NK-92 (cell line): Measurements from ENCODE around the gene TLE6.
"Not testable (repeated sequence)": the region's sequence is repeated elsewhere in the genome, so short reads cannot be mapped to it uniquely, and the experiment has no call there.

Source experiments
- DNase-seq: peaks from one replicate; lab custom pipeline; 2025; ENCODE audit not compliant: unreplicated experiment; lab: John Stamatoyannopoulos, UW

TLE6 gene

DNA sequence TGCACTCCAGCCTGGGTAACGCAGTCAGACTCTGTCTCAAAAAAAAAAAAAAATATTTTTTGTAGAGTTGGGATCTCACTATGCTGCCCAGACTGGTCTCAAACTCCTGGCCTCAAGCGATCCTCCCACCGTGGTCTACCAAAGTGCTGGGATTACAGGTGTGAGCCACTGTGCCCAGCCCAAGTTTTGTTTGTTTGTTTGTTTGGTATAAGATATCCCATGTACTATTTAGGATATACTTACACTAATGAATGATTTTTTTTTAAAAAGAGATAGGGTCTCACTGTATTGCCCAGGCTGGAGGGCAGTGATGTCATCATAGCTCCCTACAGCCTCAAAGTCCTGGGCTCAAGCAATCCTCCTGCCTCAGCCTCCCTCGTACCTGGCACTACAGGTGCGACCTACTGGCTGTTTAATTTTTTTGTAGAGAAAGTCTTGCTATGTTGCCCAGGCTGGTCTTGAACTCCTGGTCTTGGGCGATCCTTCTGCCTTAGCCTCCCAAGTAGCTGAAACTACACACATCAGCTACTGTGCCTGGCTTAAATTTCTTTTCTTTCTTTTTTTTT is 24.0 kb downstream of the TLE6 start:
- no peak for DNase-seq

DNA sequence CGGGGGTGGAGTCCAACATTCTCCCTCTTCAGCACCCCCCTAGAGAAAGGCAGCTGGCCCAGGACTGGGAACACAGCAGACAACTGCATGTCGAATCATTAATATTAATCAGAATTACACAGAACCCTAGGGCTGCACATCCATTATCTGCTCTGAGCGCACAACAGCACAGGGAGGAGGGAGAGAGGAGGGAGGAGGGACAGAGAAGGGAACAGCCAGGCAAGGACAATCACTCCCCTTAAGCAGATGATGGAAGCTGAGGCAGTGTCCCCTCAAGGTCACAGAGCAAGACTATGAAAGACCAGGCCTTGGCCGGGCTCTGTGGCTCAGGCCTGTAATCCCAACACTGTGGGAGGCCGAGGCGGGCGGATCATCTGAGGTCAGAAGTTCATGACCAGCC is 25.7 kb downstream of the TLE6 start:
- DNase-seq, result no peak

DNA sequence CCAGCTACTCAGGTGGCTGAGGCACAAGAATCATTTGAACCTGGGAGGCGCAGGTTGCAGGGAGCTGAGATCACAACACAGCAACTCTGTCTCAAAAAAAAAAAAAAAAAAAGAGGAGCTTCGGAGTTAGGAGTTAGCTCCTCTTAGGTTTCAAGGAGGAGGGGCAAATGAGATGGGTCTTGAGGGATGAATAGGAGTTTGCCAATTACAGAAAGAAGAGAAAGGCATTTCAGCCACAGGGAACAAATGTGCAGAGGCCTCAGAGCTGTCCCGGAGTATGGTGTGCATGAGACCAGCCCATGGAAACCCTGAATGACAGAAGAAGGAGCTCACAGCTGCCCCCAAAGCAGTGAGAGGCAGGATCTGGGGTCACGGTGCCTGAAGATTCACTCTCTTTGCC is 27.2 kb downstream of the TLE6 start:
- DNase-seq, result no peak

DNA sequence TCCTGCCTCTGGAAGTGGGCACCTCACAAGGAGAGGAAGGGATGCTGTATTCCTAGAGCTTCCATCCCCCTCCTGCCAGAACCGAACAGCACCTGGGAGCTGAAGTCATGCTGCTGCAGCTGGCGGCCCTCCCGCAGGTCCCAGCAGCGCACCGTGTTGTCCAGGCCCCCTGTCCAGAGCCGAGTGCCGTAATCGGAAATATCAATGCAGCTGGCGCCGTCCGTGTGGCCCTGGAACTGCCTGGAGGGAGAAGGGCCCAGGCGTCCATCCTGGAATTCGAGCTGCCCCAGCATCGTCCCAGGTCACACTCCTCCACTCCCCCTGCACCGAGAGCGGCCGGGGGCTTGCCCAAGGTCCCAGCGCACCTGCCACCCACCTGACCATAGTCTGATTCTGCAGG is 28.0 kb downstream of the TLE6 start:
- DNase-seq, result no peak

DNA sequence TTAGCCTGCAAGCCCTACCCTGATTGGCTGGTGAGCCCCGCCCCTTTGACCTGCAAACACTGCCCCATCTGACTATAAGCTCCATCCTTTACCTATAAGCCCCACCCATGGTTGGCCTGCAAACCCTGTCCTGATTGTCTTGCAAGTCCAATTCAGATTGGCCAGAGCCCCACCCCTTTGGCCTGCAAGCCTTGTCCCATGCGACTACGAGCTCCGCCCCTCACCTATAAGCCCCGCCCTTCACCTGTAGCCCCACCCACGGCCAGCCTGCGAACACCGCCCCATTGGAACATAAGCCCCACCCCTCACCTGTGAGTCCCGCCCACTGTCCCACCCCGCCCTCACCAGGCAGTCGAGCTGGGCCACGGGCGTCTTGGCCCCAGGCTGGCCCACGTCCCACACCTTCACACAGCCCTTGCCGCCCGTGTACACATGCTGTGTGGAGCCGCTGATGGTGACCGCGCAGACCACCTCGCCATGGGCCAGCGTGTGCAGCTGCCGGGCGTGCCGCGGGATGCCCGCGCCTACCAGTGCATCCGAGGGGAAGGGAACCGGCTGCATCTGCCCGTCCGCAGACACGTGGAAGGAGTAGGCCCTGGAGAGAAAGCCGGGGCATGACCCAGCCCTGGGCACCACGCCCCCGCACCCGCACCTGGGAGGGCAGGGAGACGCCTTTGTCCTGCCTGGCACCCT is 28.9 kb downstream of the TLE6 start:
- DNase-seq, result no peak

DNA sequence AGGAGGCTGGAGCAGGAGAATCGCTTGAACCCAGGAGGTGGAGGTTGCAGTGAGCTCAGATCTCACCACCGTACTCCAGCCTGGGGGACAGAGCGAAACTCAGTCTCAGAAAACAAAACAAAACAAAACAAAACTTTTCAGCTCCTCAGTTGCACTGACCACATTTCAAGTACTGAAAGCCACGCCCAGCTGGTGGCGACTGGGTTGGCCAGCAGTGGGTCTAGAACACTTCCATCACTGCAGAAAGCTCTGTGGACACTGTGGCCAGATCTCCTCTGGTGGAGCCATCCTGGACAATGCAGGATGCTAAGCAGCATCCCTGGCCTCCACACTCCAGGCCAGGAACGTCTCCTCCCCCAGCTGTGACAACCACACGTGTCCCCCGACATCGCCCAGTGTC is 30.6 kb downstream of the TLE6 start:
- no peak for DNase-seq

DNA sequence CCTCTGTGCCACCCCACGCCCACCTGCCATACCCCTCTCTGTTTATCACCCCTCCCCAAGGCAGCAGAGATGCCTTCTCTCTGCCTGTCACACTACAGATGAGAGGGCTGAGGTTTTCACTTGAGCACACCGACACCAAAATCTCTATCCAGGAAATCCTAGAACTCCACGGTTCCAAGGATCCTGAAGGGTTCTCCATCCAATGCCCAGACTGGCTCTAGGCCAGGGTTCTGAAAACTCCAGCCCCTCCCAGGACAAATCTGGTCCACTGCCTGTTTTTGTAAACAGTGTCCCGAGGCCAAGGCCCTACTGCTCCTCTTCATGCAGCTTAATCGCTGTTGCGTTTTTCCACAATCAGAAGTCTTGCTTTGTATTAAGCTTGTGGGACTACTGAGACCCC is 31.6 kb downstream of the TLE6 start:
- DNase-seq, result no peak

DNA sequence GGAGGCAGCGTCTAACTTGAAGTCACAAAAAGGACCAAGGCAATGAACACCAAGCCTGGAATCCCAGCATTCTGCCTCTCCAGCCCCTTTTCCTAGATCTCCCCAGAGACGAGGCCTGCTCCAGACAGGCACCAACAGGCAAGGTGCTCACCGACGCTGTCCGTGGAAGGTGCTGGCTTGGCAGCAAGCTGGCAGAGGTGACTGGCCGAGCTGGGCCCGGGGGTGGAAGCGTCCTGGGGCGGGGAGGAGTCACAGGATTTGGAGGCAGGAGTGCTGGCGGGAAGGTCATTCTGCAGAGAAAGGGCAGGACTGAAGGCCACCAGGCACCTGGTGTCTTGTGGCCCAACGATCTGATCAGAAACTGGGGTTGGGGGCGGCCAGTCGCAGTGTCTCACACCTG is 33.5 kb downstream of the TLE6 start:
- DNase-seq, result no peak

DNA sequence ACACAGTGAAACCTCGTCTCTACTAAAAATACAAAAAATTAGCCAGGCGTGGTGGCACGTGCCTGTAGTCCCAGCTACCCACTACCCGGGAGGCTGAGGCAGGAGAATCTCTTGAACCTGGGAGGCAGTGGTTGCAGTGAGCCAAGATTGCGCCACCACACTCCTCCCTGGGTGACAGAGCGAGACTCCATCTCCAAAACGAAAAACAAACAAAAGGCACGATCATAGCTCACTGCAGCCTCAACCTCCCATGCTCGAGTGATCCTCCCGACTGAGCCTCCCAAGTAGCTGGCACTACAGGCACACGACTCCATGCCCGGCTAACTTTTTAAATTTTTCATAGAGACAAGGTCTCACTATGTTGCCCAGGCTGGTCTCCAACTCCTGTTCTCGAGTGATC is 34.7 kb downstream of the TLE6 start:
- DNase-seq, result not testable (repeated sequence)

DNA sequence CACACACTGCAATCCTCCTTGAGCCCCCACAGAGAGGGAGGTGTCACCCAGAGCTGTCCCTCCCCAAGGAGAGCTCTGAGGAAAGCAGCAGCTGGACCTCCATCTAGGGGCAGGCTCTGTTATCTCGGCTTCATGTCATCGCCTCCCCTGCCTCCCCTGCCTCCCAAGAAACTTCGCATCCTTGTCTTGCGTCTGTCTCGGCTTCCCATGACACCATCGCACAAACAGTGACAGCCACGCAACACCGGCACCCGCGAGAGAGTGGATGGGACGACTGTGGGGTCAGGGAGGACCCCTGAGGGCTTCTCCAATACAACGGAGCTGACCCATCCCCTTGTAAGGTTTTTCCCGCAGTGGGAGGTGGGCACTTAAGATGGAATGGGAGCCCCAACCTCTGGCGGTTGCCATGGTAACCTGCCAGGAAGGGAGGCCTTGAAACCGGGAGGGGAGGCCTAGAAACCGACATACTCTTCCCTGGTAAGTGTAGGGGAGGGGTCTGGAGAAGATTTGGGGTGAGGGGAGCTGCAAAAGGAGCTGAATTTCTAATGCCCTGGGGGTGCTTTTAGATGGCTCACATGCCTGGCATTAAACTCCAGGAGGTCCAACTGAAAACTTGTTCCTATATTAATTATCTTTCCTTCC is 35.4 kb downstream of the TLE6 start:
- DNase-seq, result no peak

DNA sequence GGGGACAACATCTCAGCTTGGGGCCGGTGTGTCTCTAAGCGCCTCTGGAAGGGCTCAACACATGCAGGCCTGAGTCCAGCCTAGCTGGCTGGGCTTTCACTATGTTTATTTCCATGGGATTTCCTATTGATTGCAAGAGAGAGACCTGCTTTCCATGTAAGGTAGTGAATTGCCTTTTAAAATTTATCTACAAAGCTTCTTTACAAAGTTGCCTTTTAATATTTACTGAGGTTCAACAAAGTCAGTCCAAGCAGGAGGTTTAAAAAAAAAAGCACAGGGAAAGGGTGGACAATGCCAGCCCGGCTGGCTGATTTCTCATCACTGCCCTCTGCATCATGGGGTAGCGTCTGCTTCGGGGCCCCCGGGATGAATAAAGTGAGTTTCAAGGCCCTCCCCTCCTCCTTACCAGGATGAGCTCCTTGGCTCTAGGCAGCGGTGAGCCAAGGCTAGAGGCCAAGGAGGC is 35.9 kb downstream of the TLE6 start:
- no peak for DNase-seq

DNA sequence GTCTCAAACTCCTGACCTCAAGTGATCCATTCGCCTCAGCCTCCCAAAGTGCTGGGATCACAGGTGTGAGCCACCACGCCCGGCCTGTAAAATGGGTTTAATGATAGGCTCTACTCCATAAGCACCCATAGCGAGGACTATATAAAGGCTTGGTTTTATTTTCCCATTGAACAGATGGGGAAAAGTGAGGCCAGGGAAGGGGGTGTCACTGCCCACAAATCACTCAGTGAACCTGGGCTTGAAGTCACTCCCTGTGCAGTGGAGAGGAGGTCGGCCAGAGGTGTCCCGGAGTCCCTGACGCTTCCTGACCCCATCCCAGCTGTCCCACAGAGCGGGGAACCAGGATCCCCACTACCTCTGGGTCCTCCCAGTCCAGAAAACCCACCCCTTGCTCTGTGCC is 36.8 kb downstream of the TLE6 start:
- no peak for DNase-seq

DNA sequence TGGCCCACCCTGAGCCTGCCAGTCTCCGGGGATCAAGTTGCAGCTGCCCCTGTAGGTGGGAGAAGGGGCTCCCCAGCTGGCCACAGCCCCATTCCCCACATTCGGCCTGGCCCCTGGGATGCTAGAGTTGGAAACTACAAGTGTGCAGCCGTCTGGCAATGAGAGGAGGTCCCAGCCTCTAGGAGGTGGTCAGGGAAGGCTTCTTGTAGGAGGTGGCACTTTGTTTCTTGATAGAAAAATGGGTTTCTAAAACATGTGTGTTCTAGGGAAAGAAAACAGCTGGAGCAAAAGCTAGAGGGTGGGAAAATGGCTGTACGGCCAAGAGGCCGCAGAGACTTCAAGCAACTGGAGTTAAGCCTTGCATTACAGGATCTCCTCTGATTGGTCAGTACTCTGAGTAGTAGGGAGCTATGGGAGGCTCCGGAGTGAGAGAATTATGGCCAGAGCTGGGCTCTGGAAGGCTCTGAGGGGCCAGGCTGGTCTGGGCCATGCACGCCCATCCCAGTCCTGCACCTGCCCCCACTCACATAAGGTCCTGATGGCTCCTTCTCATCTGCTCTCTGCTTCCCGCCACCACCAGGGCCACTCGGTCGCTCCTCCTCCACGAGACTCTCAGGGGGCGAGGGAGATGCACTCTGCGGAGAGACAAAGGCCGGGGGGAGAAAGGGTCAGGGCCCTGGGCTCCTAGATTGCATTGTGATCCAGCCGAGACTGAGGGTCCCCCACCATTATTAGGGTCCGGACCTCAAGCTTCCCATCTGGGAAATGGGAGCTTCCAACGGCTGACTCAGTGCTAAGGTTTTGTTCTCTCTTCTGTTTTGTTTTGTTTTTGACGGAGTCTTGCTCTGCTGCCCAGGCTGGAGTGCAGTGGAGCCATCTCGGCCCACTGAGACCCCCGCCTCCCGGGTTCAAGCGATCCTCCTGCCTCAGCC is 38.0 kb downstream of the TLE6 start:
- DNase-seq, result no peak

DNA sequence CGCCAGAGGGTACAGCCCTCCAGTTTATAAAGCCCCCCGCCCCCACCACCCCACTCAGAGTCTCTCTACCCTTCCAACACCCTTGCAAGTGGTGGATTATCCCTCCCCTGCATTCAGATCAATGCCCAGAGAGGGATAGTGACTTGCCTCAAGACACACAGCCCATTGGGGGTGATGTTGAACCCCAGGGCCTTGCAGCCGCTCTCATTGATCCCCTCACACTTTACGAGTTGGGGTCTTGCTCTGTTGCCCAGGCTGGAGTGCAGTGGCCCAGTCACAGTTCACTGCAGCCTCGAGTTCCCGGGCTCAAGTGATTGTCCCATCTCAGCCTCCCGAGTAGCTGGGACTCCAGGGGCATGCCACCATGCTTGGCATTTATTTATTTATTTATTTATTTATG is 40.6 kb downstream of the TLE6 start:
- no peak for DNase-seq

DNA sequence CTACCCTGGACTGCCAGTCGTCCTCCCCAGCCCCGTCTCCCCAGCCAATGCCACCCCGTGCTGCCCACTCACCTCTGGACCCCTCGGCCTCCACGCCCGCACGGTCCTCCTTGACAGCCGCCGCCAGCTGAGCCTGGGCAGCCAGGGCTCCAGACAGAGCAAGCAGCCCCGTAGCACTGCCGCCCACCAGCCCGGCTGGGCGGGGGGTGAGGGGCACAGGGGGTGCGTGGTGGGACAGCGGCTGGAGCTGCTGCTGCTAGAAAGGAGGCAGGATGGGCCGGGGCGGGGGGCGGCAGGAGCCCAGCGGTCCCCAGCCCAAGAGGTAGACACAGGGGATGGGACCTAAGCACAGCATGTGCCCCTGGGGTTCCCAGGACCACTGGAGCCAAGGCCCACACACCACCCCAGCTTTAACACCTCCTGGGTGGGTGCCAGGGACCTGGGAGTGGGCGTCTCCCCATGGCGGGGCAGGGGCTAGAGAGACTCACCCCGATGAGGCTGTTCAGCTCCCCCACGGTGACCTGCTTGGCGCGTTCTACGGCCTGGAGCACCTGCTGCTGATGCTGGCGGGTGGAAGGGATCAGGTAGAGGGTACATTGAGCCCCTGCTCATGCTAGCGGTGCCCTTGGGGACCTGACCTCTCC is 42.0 kb downstream of the TLE6 start:
- no peak for DNase-seq

DNA sequence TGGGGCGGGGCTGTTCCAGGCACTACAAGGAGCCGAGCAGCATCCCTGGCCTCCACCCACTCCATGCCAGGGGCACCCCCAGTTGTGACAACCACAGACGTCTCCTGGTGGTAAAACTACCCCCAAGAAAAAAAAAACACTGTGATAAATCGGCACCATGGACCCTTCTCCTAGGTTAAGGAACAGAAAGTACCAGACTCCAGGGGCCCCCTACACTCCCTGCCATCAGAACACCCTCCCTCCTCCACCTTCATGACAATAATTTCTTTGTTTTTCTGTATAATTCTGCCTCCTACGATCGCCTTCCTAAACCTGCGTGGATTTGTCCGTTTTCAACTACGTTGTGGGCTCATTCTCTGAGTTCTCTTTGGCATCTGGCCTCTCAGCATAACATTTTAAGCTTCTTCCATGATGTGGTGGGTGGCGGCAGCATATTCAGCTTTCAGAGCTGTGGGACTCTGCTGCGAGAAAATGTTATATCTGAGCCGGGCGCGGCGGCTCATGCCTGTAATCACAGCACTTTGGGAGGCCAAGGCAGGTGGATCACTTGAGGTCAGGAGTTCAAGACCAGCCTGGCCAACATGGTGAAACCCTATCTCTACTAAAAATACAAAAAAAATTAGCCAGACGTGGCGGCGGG is 43.1 kb downstream of the TLE6 start:
- DNase-seq, result no peak

DNA sequence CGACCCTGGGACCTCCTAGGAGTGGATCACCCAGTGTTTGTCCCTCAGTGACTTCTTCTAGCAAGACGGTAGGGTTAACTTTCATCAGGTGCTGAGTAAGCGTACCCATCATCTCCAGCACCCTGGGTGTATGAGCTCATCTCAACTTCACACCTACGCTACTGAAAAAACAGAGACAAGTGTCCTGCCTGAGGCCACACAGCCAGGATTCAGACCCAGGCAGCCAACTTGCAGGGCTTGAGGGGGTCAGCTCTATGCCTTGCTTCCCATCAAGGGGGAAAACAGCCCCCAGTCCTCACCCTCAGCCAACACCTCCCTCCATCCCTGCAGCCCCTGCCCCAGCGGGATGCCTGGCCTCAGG is 47.1 kb downstream of the TLE6 start:
- DNase-seq, result no peak

DNA sequence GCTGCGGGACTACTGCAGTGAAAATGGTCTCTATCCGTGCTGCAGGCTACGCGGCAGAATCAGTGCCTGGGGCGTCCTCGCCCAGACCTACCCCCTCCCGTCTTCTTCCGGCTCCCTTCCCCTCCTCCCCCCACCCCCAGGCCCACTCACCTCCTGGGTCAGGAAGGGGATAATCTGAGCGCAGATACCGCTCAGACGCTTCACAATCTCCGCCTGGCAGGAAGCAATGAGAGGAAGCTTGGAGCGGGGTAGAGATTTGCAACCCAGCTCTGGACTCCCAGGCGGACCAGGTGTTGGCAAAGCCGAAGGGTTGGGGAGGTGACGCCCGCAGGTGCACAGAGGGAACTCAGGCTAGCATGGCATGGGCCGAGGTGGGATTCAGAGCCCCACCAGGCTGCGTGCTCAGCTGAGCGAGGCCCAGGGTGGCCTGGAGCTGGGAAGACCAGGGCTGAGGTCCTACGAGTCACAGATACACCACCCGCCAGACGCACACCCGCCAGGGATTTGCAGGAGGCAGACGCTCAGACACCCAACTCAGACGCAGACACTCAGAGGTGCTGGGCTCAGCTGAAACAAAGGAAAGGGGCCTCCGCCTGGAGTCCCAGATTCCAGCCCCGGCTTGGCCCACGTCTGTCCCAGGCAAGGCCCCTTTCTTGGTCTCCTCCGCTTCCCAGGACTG is 47.6 kb downstream of the TLE6 start:
- DNase-seq, result no peak

DNA sequence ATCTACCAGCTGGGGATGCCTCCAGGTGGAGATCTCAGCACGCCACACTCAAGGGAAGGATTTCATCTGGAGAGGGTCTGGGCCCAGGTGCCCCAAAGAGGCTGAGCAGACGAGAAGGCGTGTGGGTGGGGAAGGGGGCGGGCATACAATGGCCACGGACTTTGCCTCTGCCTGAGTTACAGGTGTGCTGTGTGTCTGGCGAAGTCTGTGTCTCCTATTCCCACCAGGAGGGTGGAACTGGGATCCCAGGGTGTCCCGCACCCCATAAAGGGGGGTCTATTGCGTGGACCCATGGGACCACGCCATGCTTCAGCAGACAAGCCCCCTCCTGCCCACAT is 48.2 kb downstream of the TLE6 start:
- no peak for DNase-seq

DNA sequence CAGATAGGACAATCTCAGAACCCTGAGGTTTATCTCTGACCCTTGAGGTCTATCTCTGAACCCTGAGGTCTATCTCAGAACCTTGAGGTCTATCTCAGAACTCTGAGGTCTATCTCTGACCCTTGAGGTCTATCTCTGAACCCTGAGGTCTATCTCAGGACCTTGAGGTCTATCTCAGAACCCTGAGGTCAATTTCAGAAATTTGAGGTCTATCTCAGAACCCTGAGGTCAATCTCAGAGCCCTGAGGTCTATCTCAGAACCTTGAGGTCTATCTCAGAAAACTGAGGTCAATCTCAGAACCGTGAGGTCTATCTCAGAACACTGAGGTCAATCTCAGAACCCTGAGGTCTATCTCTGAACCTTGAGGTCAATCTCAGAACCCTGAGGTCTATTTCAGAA is 49.4 kb downstream of the TLE6 start:
- DNase-seq, result no peak
